ENCODE results near the gene MSI2.

Gene MSI2

GRCh38 chr17:57377094-57377493, 120.8 kb downstream of the MSI2 start:
- Histone ChIP-seq H3K9me3 (ENCODE audit: control insufficient read depth, insufficient read depth, low read length) (no peaks in the 10 kb centered on the region), H3K4me1 (ENCODE audit: control insufficient read depth, low read length) (peaks cover 3% of the 10 kb centered on the region; the same call in 1 of the 2 replicates), H3K4me3 (ENCODE audit: low read length) (no peak overlapping the region), H3K27me3 (ENCODE audit: control insufficient read depth, low read length) (no peaks in the 10 kb centered on the region), H3K9me2 (replicated peaks; ENCODE audit: control insufficient read depth, low read length) (no peaks in the 10 kb centered on the region), H3F3A (ENCODE audit: control insufficient read depth, insufficient read depth) (no peaks in the 10 kb centered on the region), H3K36me3 (ENCODE audit: control insufficient read depth, low read length) (peaks cover 4% of the 10 kb centered on the region), H4K20me1 (ENCODE audit: control insufficient read depth, insufficient read depth, low read depth, low read length) (no peaks in the 10 kb centered on the region), H3K27ac (ENCODE audit: low read depth, low read length) (no peak overlapping the region), H3K79me2 (ENCODE audit: control insufficient read depth, low read length) (peaks cover 44% of the 10 kb centered on the region), H3K4me2 (ENCODE audit: low read length) (no peak overlapping the region)
- no peak for TF ChIP-seq EZH2phosphoT487 (IDR thresholded peaks at IDR 0.05; ENCODE audit: borderline replicate concordance, low read length)
- TF ChIP-seq, protein P1, sequence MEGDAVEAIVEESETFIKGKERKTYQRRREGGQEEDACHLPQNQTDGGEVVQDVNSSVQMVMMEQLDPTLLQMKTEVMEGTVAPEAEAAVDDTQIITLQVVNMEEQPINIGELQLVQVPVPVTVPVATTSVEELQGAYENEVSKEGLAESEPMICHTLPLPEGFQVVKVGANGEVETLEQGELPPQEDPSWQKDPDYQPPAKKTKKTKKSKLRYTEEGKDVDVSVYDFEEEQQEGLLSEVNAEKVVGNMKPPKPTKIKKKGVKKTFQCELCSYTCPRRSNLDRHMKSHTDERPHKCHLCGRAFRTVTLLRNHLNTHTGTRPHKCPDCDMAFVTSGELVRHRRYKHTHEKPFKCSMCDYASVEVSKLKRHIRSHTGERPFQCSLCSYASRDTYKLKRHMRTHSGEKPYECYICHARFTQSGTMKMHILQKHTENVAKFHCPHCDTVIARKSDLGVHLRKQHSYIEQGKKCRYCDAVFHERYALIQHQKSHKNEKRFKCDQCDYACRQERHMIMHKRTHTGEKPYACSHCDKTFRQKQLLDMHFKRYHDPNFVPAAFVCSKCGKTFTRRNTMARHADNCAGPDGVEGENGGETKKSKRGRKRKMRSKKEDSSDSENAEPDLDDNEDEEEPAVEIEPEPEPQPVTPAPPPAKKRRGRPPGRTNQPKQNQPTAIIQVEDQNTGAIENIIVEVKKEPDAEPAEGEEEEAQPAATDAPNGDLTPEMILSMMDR (IDR thresholded peaks at IDR 0.05; ENCODE audit: low read depth, low read length, poor library complexity, severe bottlenecking): no peak

GRCh38 chr17:57379237-57379894, 123.0 kb downstream of the MSI2 start:
- no peak overlapping the region for H3K4me2 ChIP-seq (ENCODE audit: low read length)
- no peak overlapping the region for H3K4me3 ChIP-seq (ENCODE audit: low read length)
- no peak for TF ChIP-seq EZH2phosphoT487 (IDR thresholded peaks at IDR 0.05; ENCODE audit: borderline replicate concordance, low read length)
- TF ChIP-seq, protein P1 (IDR thresholded peaks at IDR 0.05; ENCODE audit: low read depth, low read length, poor library complexity, severe bottlenecking): no peak
- H3K79me2 ChIP-seq (ENCODE audit: control insufficient read depth, low read length): peaks cover 58% of the 10 kb centered on the region
- no peaks in the 10 kb centered on the region for H3F3A ChIP-seq (ENCODE audit: control insufficient read depth, insufficient read depth)
- no peak overlapping the region for H3K27ac ChIP-seq (ENCODE audit: low read depth, low read length)
- no peaks in the 10 kb centered on the region for H3K9me3 ChIP-seq (ENCODE audit: control insufficient read depth, insufficient read depth, low read length)
- no peaks in the 10 kb centered on the region for H3K9me2 ChIP-seq (replicated peaks; ENCODE audit: control insufficient read depth, low read length)
- H3K4me1 ChIP-seq (ENCODE audit: control insufficient read depth, low read length): peaks cover 3% of the 10 kb centered on the region; the same call in 1 of the 2 replicates
- H4K20me1 ChIP-seq (ENCODE audit: control insufficient read depth, insufficient read depth, low read depth, low read length): no peaks in the 10 kb centered on the region
- no peaks in the 10 kb centered on the region for H3K27me3 ChIP-seq (ENCODE audit: control insufficient read depth, low read length)
- H3K36me3 ChIP-seq (ENCODE audit: control insufficient read depth, low read length): peaks cover 9% of the 10 kb centered on the region

GRCh38 chr17:57379895-57380434, 123.6 kb downstream of the MSI2 start:
- H3K4me2 ChIP-seq (ENCODE audit: low read length): no peak overlapping the region
- no peak overlapping the region for H3K4me3 ChIP-seq (ENCODE audit: low read length)
- H3K4me1 ChIP-seq (ENCODE audit: control insufficient read depth, low read length): peaks cover 3% of the 10 kb centered on the region; the same call in 1 of the 2 replicates
- TF ChIP-seq, protein P1 (IDR thresholded peaks at IDR 0.05; ENCODE audit: low read depth, low read length, poor library complexity, severe bottlenecking): no peak
- no peak for TF ChIP-seq EZH2phosphoT487 (IDR thresholded peaks at IDR 0.05; ENCODE audit: borderline replicate concordance, low read length)
- peaks cover 61% of the 10 kb centered on the region for H3K79me2 ChIP-seq (ENCODE audit: control insufficient read depth, low read length)
- no peaks in the 10 kb centered on the region for H3F3A ChIP-seq (ENCODE audit: control insufficient read depth, insufficient read depth)
- H3K36me3 ChIP-seq (ENCODE audit: control insufficient read depth, low read length): peaks cover 15% of the 10 kb centered on the region
- H4K20me1 ChIP-seq (ENCODE audit: control insufficient read depth, insufficient read depth, low read depth, low read length): no peaks in the 10 kb centered on the region
- no peaks in the 10 kb centered on the region for H3K9me2 ChIP-seq (replicated peaks; ENCODE audit: control insufficient read depth, low read length)
- H3K27me3 ChIP-seq (ENCODE audit: control insufficient read depth, low read length): no peaks in the 10 kb centered on the region
- no peak overlapping the region for H3K27ac ChIP-seq (ENCODE audit: low read depth, low read length)
- 0 out of 2 replicates have a peak, but pooled peaks cover 2% of the 10 kb centered on the region for H3K9me3 ChIP-seq (ENCODE audit: control insufficient read depth, insufficient read depth, low read length)

All from DOHH2 (cell line).